Esophagus muscularis mucosa (tissue), 4 donors: ENCODE data around the gene DDR2. TPM values are rescaled to one million over a fixed set of nuclear protein-coding genes. Genes with fewer than 3 reads are reported as not detected.

Source experiments
- DNase-seq: peaks from one replicate; pipeline ENCODE4 v3.0.0-alpha.2; 2017; ENCODE audit errors: extremely low spot score
- H3K27ac ChIP-seq, 4 donors: fragments of 200-600 bp; sonication (generic); replicated peaks in 1 of 4; 1 replicate in 3 of 4; 2 replicates in 1 of 4; pipeline ENCODE4 v1.5.1; 2016 to 2019; ENCODE audit warnings: mild to moderate bottlenecking in 1 of 4
- H3K27me3 ChIP-seq, 4 donors: fragments of 200-600 bp; sonication (generic); one replicate each; pipeline versions ENCODE4 v1.5.1 to v1.6.0; 2016 to 2019
- H3K36me3 ChIP-seq, 4 donors: fragments of 200-600 bp; sonication (generic); one replicate each; pipeline ENCODE4 v1.5.1; 2016 to 2019
- H3K4me1 ChIP-seq, 4 donors: fragments of 200-600 bp; sonication (generic); one replicate each; pipeline ENCODE4 v1.5.1; 2016 to 2019
- H3K4me3 ChIP-seq, 4 donors: fragments of 200-600 bp; sonication (generic); 1 replicate in 2 of 4; 2 replicates in 2 of 4; pipeline ENCODE4 v1.5.1; 2016 to 2019; ENCODE audit warnings: mild to moderate bottlenecking in 4 of 4, moderate library complexity in 1 of 4
- H3K9me3 ChIP-seq, 4 donors: fragments of 200-600 bp; sonication (generic); 1 replicate in 3 of 4; 2 replicates in 1 of 4; pipeline ENCODE4 v1.5.1; 2016 to 2019
- EP300 ChIP-seq: sonication (generic); formaldehyde crosslinking; IDR thresholded peaks from one replicate; pipeline ENCODE4 v1.6.1; 2017; ENCODE audit warnings: antibody characterized with exemption
- POLR2A ChIP-seq: fragments of 450-650 bp; IDR thresholded peaks from one replicate; pipeline ENCODE4 v1.6.1; 2017; ENCODE audit warnings: antibody characterized with exemption, moderate library complexity, mild to moderate bottlenecking, low read depth
- POLR2AphosphoS5 ChIP-seq, 2 donors: sonication (generic); formaldehyde crosslinking; IDR thresholded peaks; one replicate each; pipeline ENCODE4 v1.6.1; 2017; ENCODE audit warnings: antibody characterized with exemption in 2 of 2
- WGBS: methylation state at CpG from one replicate; pipeline ENCODE4 v1.1.5; 2018; 5-methylcytosine and 5-hydroxymethylcytosine counted together
- intact Hi-C: fragments of 100-400 bp; cut with DNase I; formaldehyde crosslinking; loops from one replicate; pipeline ENCODE4 v1.15.1; 2023
- total RNA-seq, 4 donors: library from RNA; depleted of rRNA; stranded (reverse); fragments of >200 nt; gene quantifications; one replicate each; pipeline versions ENCODE4 v1.1.0 to v1.2.1, GENCODE V29; 2016
- TF ChIP-seq, protein P1 (sequence below), 3 experiments: fragments of 200-600 bp in 2 of 3; fragments of 450-650 bp in 1 of 3; sonication (generic) in 2 of 3; IDR thresholded peaks; one replicate each; pipeline ENCODE4 v1.5.1; 2017 to 2019; ENCODE audit warnings: antibody characterized with exemption in 3 of 3, mild to moderate bottlenecking in 2 of 3, moderate library complexity in 1 of 3

The DDR2 gene
- total RNA-seq, 4 donors from 2014 or later, result 143 to 194 (median 175) TPM

DNA sequence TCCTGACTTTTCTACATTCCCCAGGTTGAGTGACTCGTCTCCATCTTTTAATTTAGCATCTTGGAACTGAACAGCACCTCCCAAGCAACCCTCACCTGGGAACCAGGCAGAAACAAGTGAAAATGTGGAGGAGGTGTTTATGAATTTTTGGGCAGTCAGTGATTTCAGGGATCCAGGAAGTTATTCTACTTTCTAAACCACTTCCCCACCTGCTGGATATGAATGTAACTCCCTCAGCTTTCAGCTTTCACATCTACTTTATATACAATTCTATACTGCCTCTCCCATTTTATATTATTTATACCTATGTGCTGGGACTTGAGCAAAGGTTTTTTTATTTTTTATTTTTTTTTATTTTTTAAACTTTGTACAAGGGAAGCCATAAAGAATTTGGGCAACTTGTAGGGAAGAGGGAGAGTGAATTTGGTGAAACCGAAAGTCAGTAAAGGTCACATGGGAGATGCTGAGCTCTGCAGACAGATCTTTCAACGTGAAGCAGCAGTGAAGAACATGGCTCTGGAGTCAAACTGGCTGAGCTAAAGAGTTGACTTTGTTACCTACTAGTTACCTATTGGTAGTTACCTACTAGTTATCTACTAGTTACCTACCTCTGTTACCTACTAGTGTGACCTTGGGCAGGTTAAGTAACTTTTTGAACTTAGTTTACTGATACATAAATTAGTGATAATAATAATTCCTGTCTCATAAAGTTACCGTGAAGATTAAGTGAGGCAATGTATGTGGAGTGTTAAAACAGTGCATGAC is 45.5 kb downstream of the DDR2 start:
- TF ChIP-seq, protein P1, sequence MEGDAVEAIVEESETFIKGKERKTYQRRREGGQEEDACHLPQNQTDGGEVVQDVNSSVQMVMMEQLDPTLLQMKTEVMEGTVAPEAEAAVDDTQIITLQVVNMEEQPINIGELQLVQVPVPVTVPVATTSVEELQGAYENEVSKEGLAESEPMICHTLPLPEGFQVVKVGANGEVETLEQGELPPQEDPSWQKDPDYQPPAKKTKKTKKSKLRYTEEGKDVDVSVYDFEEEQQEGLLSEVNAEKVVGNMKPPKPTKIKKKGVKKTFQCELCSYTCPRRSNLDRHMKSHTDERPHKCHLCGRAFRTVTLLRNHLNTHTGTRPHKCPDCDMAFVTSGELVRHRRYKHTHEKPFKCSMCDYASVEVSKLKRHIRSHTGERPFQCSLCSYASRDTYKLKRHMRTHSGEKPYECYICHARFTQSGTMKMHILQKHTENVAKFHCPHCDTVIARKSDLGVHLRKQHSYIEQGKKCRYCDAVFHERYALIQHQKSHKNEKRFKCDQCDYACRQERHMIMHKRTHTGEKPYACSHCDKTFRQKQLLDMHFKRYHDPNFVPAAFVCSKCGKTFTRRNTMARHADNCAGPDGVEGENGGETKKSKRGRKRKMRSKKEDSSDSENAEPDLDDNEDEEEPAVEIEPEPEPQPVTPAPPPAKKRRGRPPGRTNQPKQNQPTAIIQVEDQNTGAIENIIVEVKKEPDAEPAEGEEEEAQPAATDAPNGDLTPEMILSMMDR (IDR thresholded peaks at IDR 0.05), result peak in 1 of 3 experiments; percentile 17
- no peak for TF ChIP-seq EP300

DNA sequence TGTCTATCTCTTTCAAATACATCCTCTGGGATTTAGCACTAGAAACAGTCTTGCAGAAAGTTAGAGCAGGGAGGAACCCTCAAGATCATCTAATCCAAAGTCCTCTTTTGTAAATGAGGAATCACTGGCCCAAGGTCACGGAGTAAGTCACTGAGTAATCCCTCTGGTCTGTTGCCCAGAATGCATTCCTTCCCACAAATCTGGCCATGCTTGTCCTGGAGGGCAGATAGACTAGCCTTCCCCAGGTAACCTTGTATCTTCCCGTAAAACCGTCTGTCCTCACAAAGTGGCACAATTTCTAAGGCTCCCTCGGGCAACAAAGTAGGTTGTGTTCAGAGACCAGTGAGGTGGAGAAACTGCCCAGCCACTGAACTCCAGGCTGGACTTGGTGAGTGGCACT is 46.2 kb downstream of the DDR2 start:
- WGBS, result 83% methylated on average over 4 of the region's 4 CpGs
- TF ChIP-seq, protein P1 (IDR thresholded peaks at IDR 0.05), result no peak
- TF ChIP-seq POLR2AphosphoS5 (IDR thresholded peaks at IDR 0.05) (peak; percentile 23 to 71), EP300 (peak; percentile 15)
- H3K4me3 ChIP-seq, result no peak overlapping the region
- intact Hi-C loops, result loop anchor here (5.0 kb wide), 1 partner anchor 46 kb away; the partner anchor contains the start of gene DDR2
- peaks cover 45 to 78% (median 76%) of the 10 kb centered on the region in 4 donors for H3K4me1 ChIP-seq
- DNase-seq, result no peak
- H3K9me3 ChIP-seq, result no peaks in the 10 kb centered on the region
- H3K27me3 ChIP-seq, result no peaks in the 10 kb centered on the region
- H3K36me3 ChIP-seq, result no peaks in the 10 kb centered on the region
- peak overlapping the region; percentile 66 to 77 (median 71) for H3K27ac ChIP-seq

More for the DNA sequence above, 45.5 kb downstream of the DDR2 start:
- Histone ChIP-seq H3K4me1 (peaks cover 51 to 84% (median 83%) of the 10 kb centered on the region in 4 donors), H3K27me3 (no peaks in the 10 kb centered on the region), H3K9me3 (no peaks in the 10 kb centered on the region), H3K36me3 (no peaks in the 10 kb centered on the region), H3K4me3 (no peak overlapping the region), H3K27ac (peak overlapping the region; percentile 66 to 77 (median 71))
- DNase-seq, result no peak
- intact Hi-C loops, result loop anchor here (5.0 kb wide), 1 partner anchor 45 kb away; the partner anchor contains the start of gene DDR2
- 74% methylated on average over 4 of the region's 4 CpGs for WGBS

DNA sequence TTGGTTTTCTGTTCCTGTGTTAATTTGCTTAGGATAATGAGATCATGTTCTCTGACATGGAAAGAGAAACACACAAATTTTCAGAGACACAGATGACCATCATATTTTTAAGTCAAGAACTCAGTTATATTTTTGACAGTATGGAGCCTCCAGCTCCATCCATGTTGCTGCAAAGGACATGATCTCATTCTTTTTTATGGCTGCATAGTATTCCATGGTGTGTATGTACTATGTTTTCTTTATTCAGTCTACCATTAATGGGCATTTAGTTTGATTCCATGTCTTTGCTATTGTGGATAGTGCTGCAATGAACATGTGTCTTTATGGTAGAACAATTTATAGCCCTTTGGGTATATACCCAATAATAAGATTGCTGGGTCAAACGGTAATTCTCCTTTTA is 47.0 kb downstream of the DDR2 start:
- WGBS, result 48% methylated on average over 1 of the region's 1 CpG
- intact Hi-C loops, result loop anchor here (5.0 kb wide), 1 partner anchor 47 kb away; the partner anchor contains the start of gene DDR2
- Histone ChIP-seq H3K4me1 (peaks cover 41 to 74% (median 71%) of the 10 kb centered on the region in 4 donors), H3K9me3 (no peaks in the 10 kb centered on the region), H3K4me3 (no peak overlapping the region), H3K27me3 (no peaks in the 10 kb centered on the region), H3K27ac (peak overlapping the region; percentile 66 to 77 (median 71)), H3K36me3 (no peaks in the 10 kb centered on the region)
- DNase-seq, result no peak
- TF ChIP-seq EP300 (no peak), POLR2A (no peak), POLR2AphosphoS5 (IDR thresholded peaks at IDR 0.05) (no peak)
- TF ChIP-seq, protein P1 (IDR thresholded peaks at IDR 0.05), result no peak

DNA sequence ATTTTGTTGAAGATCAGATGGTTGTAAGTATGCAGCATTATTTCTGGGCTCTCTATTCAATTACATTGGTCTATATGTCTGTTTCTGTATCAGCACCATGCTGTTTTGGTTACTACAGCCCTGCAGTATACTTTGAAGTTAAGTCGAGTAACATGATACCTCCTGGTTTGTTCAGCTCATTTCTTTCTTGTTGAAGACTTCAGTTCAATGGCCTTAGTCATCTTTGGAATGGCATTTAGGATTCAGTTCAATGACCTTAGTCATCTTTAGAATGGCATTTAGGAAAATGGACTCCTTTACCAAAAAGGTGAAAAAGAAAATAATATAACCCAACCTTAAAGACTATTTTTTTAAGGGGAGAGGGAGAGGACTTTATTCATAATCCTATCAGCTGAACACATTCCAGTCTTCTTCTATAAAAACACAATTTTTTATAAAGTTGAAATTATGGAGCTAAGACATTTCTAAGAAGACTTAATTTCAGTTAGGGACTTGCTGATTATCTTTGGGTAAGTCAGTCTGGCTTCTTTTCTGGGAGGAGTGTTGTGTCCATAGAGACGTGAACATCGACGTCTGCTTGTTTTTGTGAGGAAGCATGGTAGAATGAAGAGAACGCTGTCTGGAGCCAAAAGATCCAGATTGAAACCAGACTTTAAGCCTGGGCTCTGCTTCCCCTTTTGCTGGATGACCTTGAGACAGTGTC is 48.3 kb downstream of the DDR2 start:
- H3K27me3 ChIP-seq, result no peaks in the 10 kb centered on the region
- peak overlapping the region; percentile 53 to 77 (median 63) for H3K27ac ChIP-seq
- no peak for DNase-seq
- TF ChIP-seq POLR2A, result no peak
- TF ChIP-seq EP300, result no peak
- WGBS, result 40% methylated on average over 5 of the region's 5 CpGs
- H3K36me3 ChIP-seq, result no peaks in the 10 kb centered on the region
- H3K4me3 ChIP-seq, result no peak overlapping the region
- peaks cover 41 to 79% (median 77%) of the 10 kb centered on the region in 4 donors for H3K4me1 ChIP-seq
- intact Hi-C loops, result no loop called here
- no peaks in the 10 kb centered on the region for H3K9me3 ChIP-seq

DNA sequence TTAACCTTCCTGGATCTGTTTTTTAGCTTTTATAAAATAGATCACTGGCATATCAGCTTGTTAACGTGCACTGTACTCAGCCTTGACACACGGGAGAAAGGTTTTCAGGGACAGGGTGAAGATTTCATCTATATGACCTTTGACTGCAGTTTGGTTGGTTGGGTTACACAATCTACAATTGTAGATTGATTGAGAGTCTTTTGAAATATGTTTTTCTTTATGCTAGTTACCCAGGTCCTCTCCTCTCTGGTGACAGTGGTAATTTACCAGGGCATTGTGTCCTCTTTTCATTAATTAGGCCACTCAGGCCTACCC is 48.8 kb downstream of the DDR2 start:
- WGBS, result 53% methylated on average over 2 of the region's 2 CpGs
- Histone ChIP-seq H3K4me1 (peaks cover 41 to 78% (median 76%) of the 10 kb centered on the region in 4 donors), H3K36me3 (no peaks in the 10 kb centered on the region), H3K27ac (peak overlapping the region; percentile 53 to 77 (median 63)), H3K9me3 (no peaks in the 10 kb centered on the region), H3K27me3 (no peaks in the 10 kb centered on the region), H3K4me3 (no peak overlapping the region)
- DNase-seq, result no peak
- intact Hi-C loops, result no loop called here
- TF ChIP-seq EP300 (no peak), POLR2A (no peak)
